HepG2 (cell line): Measurements from ENCODE around the gene CELF4. TPM values are rescaled to one million over a fixed set of nuclear protein-coding genes. Genes with fewer than 3 reads are reported as not detected.

Experiments used
- ATAC-seq: fragments of 200-7000 bp; cut with Tn5 transposase; 3 replicates; pipeline ENCODE4 v1.9.1; 2020; ENCODE audit warnings: mild to moderate bottlenecking, moderate library complexity
- BruUV-seq: library from RNA; stranded (reverse); fragments of 400-500 nt; replicated peaks from 2 replicates; lab custom pipeline; 2021; lab: Mats Ljungman, UMichigan
- CTCF ChIA-PET: fragments of 300-600 bp; formaldehyde crosslinking; extraction: SDS; loops from one replicate; lab custom pipeline; 2021; ENCODE audit warnings: low total read pairs, inconsistent platforms, low intra/inter-chr PET ratio; lab: Yijun Ruan, JAX
- POLR2A ChIA-PET: fragments of 350-600 bp; sonication (Branson Sonifier 250); formaldehyde crosslinking; loops from one replicate; lab custom pipeline; 2020; ENCODE audit warnings: antibody characterized with exemption, inconsistent platforms; lab: Yijun Ruan, JAX
- DNase-seq: peaks from one replicate; pipeline ENCODE4 v3.0.0-alpha.2; 2015; ENCODE audit warnings: low spot score
- FAIRE-seq: peaks from 3 replicates; lab custom pipeline; 2011; peaks lifted over from hg19 to GRCh38; lab: Jason Lieb, UNC
- H2AFZ ChIP-seq: one replicate; pipeline ENCODE4 v1.6.1; 2011; ENCODE audit warnings: low read length, inconsistent platforms
- H3K27ac ChIP-seq: fragments of 300-600 bp; 3 replicates; pipeline ENCODE4 v1.8.0; 2011; ENCODE audit warnings: mixed run types, mild to moderate bottlenecking, mixed read lengths, low read length, inconsistent platforms; ENCODE audit not compliant: insufficient read depth; ENCODE audit errors: extremely low read length
- H3K27me3 ChIP-seq, 2 experiments: fragments of 200-600 bp in 1 of 2; 2 replicates in 1 of 2; 3 replicates in 1 of 2; pipeline versions ENCODE4 v1.6.0 to v1.8.0; 2011; ENCODE audit warnings: low read length in 2 of 2, mild to moderate bottlenecking in 2 of 2, moderate library complexity in 2 of 2, inconsistent platforms in 1 of 2; ENCODE audit not compliant: insufficient read depth in 2 of 2, control insufficient read depth in 1 of 2
- H3K36me3 ChIP-seq, 2 experiments: fragments of 200-600 bp in 1 of 2; replicated peaks in 1 of 2; 2 replicates in 1 of 2; 3 replicates in 1 of 2; pipeline versions ENCODE4 v1.5.1 to v1.8.0; 2011; ENCODE audit warnings: low read length in 2 of 2, inconsistent platforms in 1 of 2; ENCODE audit not compliant: insufficient read depth in 2 of 2, control insufficient read depth in 1 of 2
- H3K4me1 ChIP-seq: 2 replicates; pipeline ENCODE4 v1.5.1; 2012; ENCODE audit warnings: low read length, inconsistent platforms; ENCODE audit not compliant: insufficient read depth
- H3K4me2 ChIP-seq: 2 replicates; pipeline ENCODE4 v1.6.0; 2011; ENCODE audit warnings: low read depth, low read length, inconsistent platforms
- H3K4me3 ChIP-seq, 3 experiments: fragments of 200-600 bp in 1 of 3; sonication (generic), shearing (Covaris generic) in 1 of 3; replicated peaks in 1 of 3; 2 replicates each; pipeline ENCODE4 v1.5.1; 2011 to 2016; ENCODE audit warnings: low read length in 3 of 3, inconsistent platforms in 2 of 3, low read depth in 2 of 3, mild to moderate bottlenecking in 2 of 3, control low read depth in 1 of 3, mixed read lengths in 1 of 3; ENCODE audit not compliant: insufficient read depth in 1 of 3
- H3K79me2 ChIP-seq: one replicate; pipeline ENCODE4 v1.6.1; 2011; ENCODE audit warnings: low read length, inconsistent platforms; ENCODE audit not compliant: insufficient read depth
- H3K9ac ChIP-seq: 2 replicates; pipeline ENCODE4 v1.6.0; 2011; ENCODE audit warnings: mild to moderate bottlenecking, low read depth, low read length, inconsistent platforms; ENCODE audit not compliant: insufficient read depth
- H3K9me3 ChIP-seq: 2 replicates; pipeline ENCODE4 v1.5.1; 2012; ENCODE audit warnings: mild to moderate bottlenecking, low read length
- H4K20me1 ChIP-seq: 2 replicates; pipeline ENCODE4 v1.6.0; 2011; ENCODE audit warnings: inconsistent platforms, mild to moderate bottlenecking, low read length, moderate library complexity; ENCODE audit not compliant: insufficient read depth
- CCDC6 ChIP-seq: sonication (generic); formaldehyde crosslinking; IDR thresholded peaks from 2 replicates; pipeline ENCODE4 v1.8.1; 2022; ENCODE audit warnings: mild to moderate bottlenecking, missing genetic modification reagents, moderate library complexity
- EZH2 ChIP-seq: conservative IDR thresholded peaks from 2 replicates; pipeline ENCODE4 v1.6.1; 2012; ENCODE audit warnings: mild to moderate bottlenecking, low read depth, low read length, moderate library complexity
- HMGXB3 ChIP-seq: sonication (generic); formaldehyde crosslinking; IDR thresholded peaks from 2 replicates; pipeline ENCODE4 v1.4.0; 2020; ENCODE audit warnings: missing genetic modification reagents, borderline replicate concordance
- NPAS2 ChIP-seq: sonication (generic); formaldehyde crosslinking; IDR thresholded peaks from 2 replicates; pipeline ENCODE4 v1.8.0; 2022; ENCODE audit warnings: mild to moderate bottlenecking, missing genetic modification reagents, borderline replicate concordance
- RAD21 ChIP-seq: fragments of 450-650 bp; formaldehyde crosslinking; IDR thresholded peaks from 2 replicates; pipeline ENCODE4 v1.5.0; 2020; ENCODE audit warnings: mild to moderate bottlenecking
- U2AF2 ChIP-seq: fragments of 200-400 bp; formaldehyde crosslinking; IDR thresholded peaks from 2 replicates; pipeline ENCODE4 v1.6.1; 2017; ENCODE audit warnings: low read depth, mild to moderate bottlenecking, low read length
- ZC3H13 ChIP-seq: sonication (generic); formaldehyde crosslinking; IDR thresholded peaks from 2 replicates; pipeline ENCODE4 v1.8.1; 2023; ENCODE audit warnings: mild to moderate bottlenecking, missing genetic modification reagents, moderate library complexity
- ZSCAN20 ChIP-seq: sonication (generic); formaldehyde crosslinking; IDR thresholded peaks from 2 replicates; pipeline ENCODE4 v1.4.0; 2020; ENCODE audit warnings: missing genetic modification reagents, mild to moderate bottlenecking, borderline replicate concordance
- WGBS: methylation state at CpG from one replicate; pipeline ENCODE4 v1.1.6; 2017; ENCODE audit warnings: low lambda C conversion rate; 5-methylcytosine and 5-hydroxymethylcytosine counted together
- in situ Hi-C: cut with HindIII; loops from 2 replicates; pipeline ENCODE4 v1.10.0; 2017; ENCODE audit warnings: low pct_unique_long_range_greater_than_20kb; ENCODE audit not compliant: extremely low pct_ligation_motif_present
- intact Hi-C: fragments of 100-400 bp; cut with micrococcal nuclease; formaldehyde crosslinking; loops from one replicate; pipeline ENCODE4 v1.10.0; 2022; ENCODE audit not compliant: unreplicated experiment
- polyA plus RNA-seq, 8 experiments: library from polyadenylated mRNA; depleted of rRNA in 3 of 8; stranded (reverse) in 7 of 8; unstranded in 1 of 8; fragments of >200 nt; fragmentation: Illumina TruSeq in 4 of 8; extraction: Trizol in 4 of 8; gene quantifications; 2 replicates each; pipeline versions ENCODE4 v1.2.1 to v1.2.3, GENCODE V29; 2011 to 2016; ENCODE audit warnings: low read depth in 4 of 8, missing spikeins in 1 of 8, mixed read lengths in 1 of 8; ENCODE audit not compliant: insufficient read depth in 1 of 8
- total RNA-seq, 5 experiments: library from RNA; depleted of rRNA; stranded (reverse); fragments of >200 nt; fragmentation: Illumina TruSeq; extraction: Trizol; gene quantifications; 2 replicates each; pipeline ENCODE4 v1.2.3, GENCODE V29; 2016; ENCODE audit warnings: low read depth in 1 of 5

Gene CELF4
- total and polyA plus RNA-seq, 2 of the 13 experiments (the other 11 are each of a cell fraction or from before 2014, with no cell fraction given) = not detected

GRCh38 chr18:37524498-37525261 is 40.9 kb downstream of the CELF4 start:
- no peaks in the 10 kb centered on the region; a peak in 1 of 5 replicates for H3K36me3 ChIP-seq
- intact Hi-C loops = no loop called here
- no peak for FAIRE-seq
- no peak for TF ChIP-seq NPAS2 (CRISPR knock-in tag)
- no peak for TF ChIP-seq U2AF2
- 0 out of 2 replicates have a peak, but pooled peaks have one; percentile 1 for TF ChIP-seq EZH2
- no peak for TF ChIP-seq ZC3H13 (CRISPR knock-in tag)
- TF ChIP-seq CCDC6 (CRISPR knock-in tag) = no peak
- TF ChIP-seq HMGXB3 (CRISPR knock-in tag) = no peak
- no peak for TF ChIP-seq RAD21 (CRISPR knock-in tag)
- no peak for TF ChIP-seq ZSCAN20 (CRISPR knock-in tag)
- TF ChIP-seq, all 625 proteins: peak for 1
- no peaks in the 10 kb centered on the region for H3K79me2 ChIP-seq
- DNase-seq = no peak
- no peaks in the 10 kb centered on the region for H4K20me1 ChIP-seq
- no peak overlapping the region for H3K4me2 ChIP-seq
- H3K4me1 ChIP-seq = no peaks in the 10 kb centered on the region
- ChIA-PET POLR2A (no interaction called here), CTCF (no interaction called here)
- in situ Hi-C loops = no loop called here
- H3K27ac ChIP-seq = no peak overlapping the region
- peak; percentile 61 for ATAC-seq
- BruUV-seq = no TSS peak
- no peaks in the 10 kb centered on the region for H3K9me3 ChIP-seq
- no peak overlapping the region for H2AFZ ChIP-seq
- no peak overlapping the region for H3K9ac ChIP-seq
- H3K4me3 ChIP-seq = no peak overlapping the region
- H3K27me3 ChIP-seq = peaks cover 9 to 83% of the 10 kb centered on the region in 2 experiments
- WGBS = 29% methylated on average over 36 of the region's 63 CpGs
